ENCODE data around the gene HSDL2. TPM values are rescaled to one million over a fixed set of nuclear protein-coding genes. Genes with fewer than 3 reads are reported as not detected.

Gene HSDL2
- total and polyA plus RNA-seq, 2 of the 4 experiments (the other 2 are of a cell fraction) = 17.7 to 65.8 TPM

- dilution Hi-C loops (cut with HindIII; ENCODE audit: low sequenced_read_pairs, unreplicated experiment) = no loop called here
- Histone ChIP-seq H2BK15ac (ENCODE audit: low read depth, low read length) (no peak overlapping the region), H2BK5ac (ENCODE audit: low read depth, low read length, poor library complexity, severe bottlenecking) (no peak overlapping the region), H3K79me1 (ENCODE audit: low read depth in 1 of 2, low read length in 2 of 2) (no peaks in the 10 kb centered on the region), H3K4me2 (ENCODE audit: low read depth, low read length) (no peak overlapping the region), H2BK120ac (ENCODE audit: low read depth, low read length) (no peak overlapping the region), H3K4ac (ENCODE audit: low read depth, low read length) (no peak overlapping the region), H3K9ac (ENCODE audit: low read depth, low read length) (no peak overlapping the region), H4K20me1 (ENCODE audit: insufficient read depth, low read length) (no peaks in the 10 kb centered on the region), H2AFZ (replicated peaks; ENCODE audit: low read length, poor library complexity) (no peak overlapping the region), H3K36me3 (ENCODE audit: control insufficient read depth, insufficient read depth, low read length) (no peaks in the 10 kb centered on the region), H3K9me1 (ENCODE audit: insufficient read depth, low read length) (no peaks in the 10 kb centered on the region), H4K8ac (ENCODE audit: low read depth in 2 of 2, low read length in 2 of 2) (no peak overlapping the region), H3K4me3 (ENCODE audit: insufficient read depth, low read depth, low read length) (no peak overlapping the region), H3K18ac (ENCODE audit: low read depth, low read length) (no peak overlapping the region), H3K23ac (ENCODE audit: low read depth, low read length) (no peak overlapping the region), H3K56ac (ENCODE audit: extremely low read depth, insufficient read depth, low read length) (no peak overlapping the region), H3K27me3 (ENCODE audit: control insufficient read depth, insufficient read depth, low read length) (no peaks in the 10 kb centered on the region), H3K9me3 (ENCODE audit: control insufficient read depth, insufficient read depth, low read length) (no peaks in the 10 kb centered on the region), H4K91ac (ENCODE audit: insufficient read depth, low read depth, low read length) (no peak overlapping the region), H3K14ac (replicated peaks; ENCODE audit: low read depth, low read length) (no peak overlapping the region), H2BK20ac (ENCODE audit: low read depth, low read length) (no peak overlapping the region), H3K27ac (ENCODE audit: insufficient read depth, low read length) (no peak overlapping the region), H2AK5ac (ENCODE audit: low read depth, low read length) (no peak overlapping the region), H2AK9ac (replicated peaks; ENCODE audit: low read depth, low read length, poor library complexity) (no peak overlapping the region), H4K5ac (ENCODE audit: low read depth, low read length) (no peak overlapping the region), H3K4me1 (ENCODE audit: control insufficient read depth, insufficient read depth, low read length) (no peaks in the 10 kb centered on the region; the same call in 1 of the 2 replicates)
- ChIA-PET POLR2A (ENCODE audit: unreplicated experiment) (no interaction called here), CTCF (no interaction called here)
- ATAC-seq (ENCODE audit: low read depth) (no peak), DNase-seq (no peak)
- intact Hi-C loops (cut with micrococcal nuclease) = no loop called here
- WGBS, 2 experiments (ENCODE audit: extremely low coverage in 2 of 2, insufficient read length in 1 of 2) = no CpG with 5 or more reads among the region's 2 CpGs
- in situ Hi-C loops (cut with MboI; ENCODE audit: low sequenced_read_pairs) = no loop called here
- no peak for TF ChIP-seq FOS (IDR thresholded peaks at IDR 0.05; ENCODE audit: low read depth, low read length)
- no peak for TF ChIP-seq RCOR1 (IDR thresholded peaks at IDR 0.05; ENCODE audit: insufficient replicate concordance, low read length)
- TF ChIP-seq CEBPB (IDR thresholded peaks at IDR 0.05; ENCODE audit: low read depth, low read length) = no peak
- TF ChIP-seq NFE2L2 (IDR thresholded peaks at IDR 0.05; ENCODE audit: low read depth, low read length) = no peak
- TF ChIP-seq BHLHE40 (IDR thresholded peaks at IDR 0.05; ENCODE audit: low read depth, low read length) = no peak
- no TSS peak for BruUV-seq (replicated peaks)
Measured at GRCh38 chr9:112500842-112501241, 120.9 kb downstream of the HSDL2 start.
